HG02973 (cell line): Measurements from ENCODE around the gene MGST2.

ENCODE experiments used
- ATAC-seq: cut with Tn5 transposase; IDR thresholded peaks from one replicate; pipeline ENCODE4 v1.9.1; 2021; ENCODE audit warnings: moderate library complexity; ENCODE audit not compliant: unreplicated experiment

The MGST2 gene

DNA sequence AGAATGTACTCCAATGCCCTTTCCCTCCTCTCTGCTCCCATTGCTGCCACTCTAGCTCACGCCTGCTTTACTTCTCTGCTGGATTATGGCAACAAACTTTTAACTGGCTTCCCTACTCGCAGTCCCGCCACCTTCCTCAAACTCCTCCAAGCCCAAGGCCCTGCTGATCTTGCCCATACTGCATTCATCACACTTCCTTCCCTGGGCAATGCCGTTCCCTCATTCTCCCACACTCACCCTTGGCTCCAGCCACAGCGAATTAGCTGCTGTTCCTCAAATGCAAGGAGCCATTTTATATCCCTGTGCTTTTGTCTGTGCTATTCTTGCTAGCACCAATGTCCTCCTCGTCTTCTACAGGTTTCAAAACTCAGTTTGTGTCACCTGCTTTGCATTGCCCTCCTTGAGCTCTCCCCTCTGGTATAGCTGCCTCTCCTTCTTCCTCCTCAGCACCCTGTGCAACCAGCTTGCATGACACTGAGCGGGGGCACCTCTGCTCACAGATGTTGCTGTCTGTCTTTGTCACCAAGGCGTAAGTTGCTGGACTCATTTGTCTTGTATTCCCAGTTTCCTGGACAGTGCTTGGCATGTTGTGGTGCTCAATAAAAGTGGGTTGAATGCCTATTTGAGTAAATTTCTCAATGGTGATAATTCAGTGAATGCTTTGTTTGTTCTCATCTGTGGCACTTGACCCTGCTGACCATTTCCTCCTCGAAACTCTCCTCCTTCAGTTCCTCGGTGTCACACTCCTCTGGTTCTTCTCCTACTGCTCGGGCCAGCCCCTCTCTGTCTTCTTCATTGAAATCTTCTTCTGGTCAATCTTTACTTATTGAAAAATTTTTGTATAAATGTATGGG, 22.4 kb upstream of the MGST2 start:
- no peak for ATAC-seq

DNA sequence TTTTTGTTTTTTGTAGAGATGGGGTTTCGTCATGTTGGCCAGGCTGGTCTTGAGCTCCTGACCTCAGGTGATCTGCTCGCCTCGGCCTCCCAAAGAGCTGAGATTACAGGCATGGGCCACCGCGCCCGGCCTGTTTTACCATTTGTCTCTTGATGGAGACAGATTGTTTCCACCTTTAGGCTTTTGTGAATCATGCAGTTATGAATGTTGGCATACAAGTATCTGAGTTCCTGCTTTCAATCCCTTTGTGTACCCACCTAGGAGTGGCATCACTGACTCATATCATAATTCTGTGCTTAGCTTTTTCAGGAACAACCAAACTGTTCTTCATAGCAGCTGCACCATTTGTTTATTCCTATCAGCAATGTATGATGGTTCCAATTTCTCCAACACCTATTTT, 20.2 kb upstream of the MGST2 start:
- no peak for ATAC-seq

DNA sequence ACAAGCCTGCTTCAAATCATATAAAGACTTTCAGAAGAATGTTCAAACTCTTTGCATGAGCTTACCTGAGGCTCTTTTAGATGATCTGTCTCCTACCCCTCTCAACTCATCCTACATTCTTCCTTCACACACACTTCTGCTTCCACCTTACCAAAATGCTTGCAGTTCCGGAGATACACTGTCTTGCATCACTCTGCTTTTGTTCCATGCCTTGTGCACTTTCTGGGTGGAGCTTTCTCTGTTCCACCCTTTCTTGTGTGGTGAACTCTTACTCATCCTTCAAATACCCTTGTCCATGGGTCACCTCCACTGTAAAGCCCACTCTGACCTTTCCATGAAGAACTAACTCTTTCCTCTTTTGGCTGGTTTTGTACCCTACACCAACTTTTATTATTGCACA, 18.4 kb upstream of the MGST2 start:
- no peak for ATAC-seq

DNA sequence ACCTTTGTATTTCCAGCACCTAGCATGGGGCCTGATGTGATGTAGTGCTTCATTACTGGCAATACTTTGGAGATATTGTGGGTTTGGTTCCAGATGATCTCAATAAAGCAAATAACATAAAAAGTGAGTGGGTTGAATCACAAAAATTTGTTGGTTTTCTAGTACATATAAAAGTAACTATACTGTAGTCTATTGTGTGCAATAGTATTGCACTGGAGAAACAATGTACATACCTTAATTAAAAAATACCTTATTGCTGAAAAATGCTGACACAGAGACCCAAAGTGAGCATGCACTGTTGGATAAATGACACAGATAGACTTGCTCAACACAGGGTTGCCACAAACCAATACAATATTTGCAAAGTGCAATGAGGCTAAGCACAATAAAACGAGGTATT, 17.7 kb upstream of the MGST2 start:
- ATAC-seq: no peak

DNA sequence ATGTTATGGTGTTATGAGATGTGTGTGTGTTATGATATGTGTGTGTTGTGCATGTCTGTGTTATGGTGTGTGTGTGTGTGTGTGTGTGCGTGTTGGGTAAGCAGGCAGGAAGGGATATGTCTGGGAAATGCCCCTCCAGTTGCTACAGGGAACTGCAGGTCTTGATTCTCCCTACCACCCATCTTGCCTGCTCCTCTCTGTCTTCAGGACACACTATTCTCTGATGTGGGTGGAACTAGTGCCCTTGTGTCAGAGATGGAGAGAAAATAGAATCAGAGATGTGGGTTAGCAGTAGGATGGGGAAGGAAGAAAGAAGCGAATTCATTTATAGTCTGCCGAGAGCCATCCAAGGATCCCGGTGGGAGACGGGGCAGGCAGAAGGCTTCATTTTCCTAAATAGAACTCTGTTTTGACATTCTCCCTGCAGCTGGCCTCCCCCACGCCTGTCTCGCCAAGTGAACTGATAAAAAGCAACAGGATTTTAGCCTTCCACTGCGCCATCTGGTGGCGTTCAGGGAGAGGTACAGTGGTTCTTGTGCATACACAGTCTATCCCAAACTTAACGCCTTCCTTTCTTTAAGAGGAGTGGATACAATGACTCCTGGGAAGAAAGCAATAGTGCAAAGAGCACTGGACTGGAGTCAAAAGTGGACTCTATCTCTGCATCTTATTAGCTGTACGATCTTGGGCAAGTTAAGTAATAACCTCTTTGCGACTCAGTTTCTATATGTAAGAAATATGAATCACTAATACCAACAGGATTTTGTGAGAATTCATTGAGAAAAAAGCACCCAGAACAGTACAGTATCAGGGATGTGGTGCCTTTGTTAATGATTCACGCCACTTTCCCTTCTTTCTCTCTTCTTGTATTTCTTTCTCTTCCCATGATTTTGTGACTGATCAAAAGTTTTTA, 14.1 kb upstream of the MGST2 start:
- ATAC-seq: peak; percentile 85

DNA sequence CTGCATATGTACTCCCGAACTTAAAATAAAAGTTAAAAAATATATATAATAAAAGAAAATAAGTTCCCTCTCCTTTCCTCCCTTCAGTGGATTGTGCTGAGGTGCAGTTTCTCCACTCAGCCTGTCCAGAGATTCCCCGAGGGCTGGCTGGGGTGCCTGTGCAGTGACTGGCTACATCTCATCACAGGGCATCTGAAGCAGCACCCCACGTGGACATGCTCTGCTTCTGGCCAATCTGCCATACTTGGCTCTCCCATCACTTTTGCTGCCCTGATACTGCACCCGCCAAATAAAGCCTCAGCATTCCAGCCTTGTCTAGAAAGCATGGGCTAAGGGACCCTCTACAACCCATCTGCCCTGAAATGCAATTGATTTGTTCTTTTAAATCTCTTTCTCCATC, 11.1 kb upstream of the MGST2 start:
- no peak for ATAC-seq

DNA sequence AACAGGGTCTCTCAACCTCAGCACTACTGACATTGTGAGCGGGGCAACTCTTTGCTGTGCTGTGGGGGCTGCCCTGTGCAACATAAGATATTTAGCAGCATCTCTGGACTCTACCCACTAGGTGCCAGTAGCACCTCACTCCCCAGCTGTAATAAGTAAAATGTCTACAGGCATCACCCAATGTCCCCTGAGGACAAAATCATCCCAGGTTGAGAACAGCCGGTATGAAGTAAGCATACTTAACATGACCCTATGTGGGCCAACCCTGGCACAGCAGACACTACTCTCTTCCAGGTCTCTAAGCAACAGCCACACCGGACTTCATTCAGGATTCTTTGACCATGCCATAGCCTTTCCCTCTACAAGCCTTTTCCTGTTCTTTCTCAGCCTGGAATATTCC, 10.5 kb upstream of the MGST2 start:
- no peak for ATAC-seq

DNA sequence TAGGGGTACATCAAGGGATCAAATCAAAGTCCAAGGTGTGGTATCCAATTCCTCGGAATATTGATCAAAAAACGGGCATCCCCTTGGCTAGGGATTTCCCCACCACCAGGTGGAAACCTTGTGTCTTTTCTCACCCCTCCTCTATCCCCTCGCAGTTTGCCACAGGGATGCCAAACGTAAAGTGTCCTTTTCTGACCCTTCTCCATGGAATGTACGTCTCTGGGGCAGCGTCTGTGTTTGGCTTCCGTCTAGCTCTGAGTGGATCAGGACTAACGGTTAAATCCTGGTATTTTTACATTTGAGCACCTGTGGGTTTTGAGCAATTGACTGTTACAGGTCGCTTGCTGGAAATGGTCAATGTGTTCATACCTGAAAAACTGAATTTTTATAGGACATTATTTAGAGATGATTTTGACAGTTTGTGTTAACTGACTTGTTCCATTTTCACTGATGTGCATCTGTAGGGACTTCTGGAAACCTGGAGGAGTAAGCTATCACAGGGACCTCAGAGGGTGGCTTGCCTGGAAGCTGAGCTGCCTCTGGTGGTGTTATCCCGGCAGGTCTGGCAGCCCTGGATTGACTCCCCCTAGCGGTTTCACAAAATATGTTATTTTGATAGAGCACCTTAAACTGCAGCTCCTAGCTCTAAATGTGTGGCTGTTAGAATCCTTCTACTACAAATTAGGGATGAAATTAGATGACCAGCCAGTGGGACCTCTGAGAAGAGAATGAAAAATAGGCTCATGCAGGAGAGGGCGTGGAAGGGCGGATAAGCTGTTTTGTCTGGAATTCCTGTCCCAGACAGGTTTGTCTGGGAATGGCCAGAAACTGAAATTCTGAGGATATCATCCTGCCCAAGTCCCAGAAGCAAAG, 8.8 kb upstream of the MGST2 start:
- ATAC-seq: peak; percentile 60

DNA sequence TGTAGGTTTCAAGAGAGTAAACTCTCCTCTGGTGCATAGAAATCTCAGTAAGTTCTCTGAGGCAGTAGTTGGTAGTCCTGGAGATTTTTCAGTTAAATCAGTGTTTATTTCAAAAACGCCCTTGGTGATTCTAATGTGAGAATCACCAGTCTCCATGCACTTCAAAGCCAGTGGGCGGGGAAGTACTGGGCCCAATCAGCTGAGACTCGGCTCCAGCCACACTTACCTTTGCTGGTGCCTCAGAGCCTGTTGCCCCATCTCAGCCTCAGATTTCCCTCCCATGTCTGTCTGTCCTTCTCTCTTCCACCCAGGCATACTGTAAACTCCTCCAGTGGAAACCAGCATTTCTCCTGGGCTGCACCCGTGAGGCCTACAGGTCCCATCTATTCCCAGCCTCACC, 7.4 kb upstream of the MGST2 start:
- ATAC-seq: no peak

DNA sequence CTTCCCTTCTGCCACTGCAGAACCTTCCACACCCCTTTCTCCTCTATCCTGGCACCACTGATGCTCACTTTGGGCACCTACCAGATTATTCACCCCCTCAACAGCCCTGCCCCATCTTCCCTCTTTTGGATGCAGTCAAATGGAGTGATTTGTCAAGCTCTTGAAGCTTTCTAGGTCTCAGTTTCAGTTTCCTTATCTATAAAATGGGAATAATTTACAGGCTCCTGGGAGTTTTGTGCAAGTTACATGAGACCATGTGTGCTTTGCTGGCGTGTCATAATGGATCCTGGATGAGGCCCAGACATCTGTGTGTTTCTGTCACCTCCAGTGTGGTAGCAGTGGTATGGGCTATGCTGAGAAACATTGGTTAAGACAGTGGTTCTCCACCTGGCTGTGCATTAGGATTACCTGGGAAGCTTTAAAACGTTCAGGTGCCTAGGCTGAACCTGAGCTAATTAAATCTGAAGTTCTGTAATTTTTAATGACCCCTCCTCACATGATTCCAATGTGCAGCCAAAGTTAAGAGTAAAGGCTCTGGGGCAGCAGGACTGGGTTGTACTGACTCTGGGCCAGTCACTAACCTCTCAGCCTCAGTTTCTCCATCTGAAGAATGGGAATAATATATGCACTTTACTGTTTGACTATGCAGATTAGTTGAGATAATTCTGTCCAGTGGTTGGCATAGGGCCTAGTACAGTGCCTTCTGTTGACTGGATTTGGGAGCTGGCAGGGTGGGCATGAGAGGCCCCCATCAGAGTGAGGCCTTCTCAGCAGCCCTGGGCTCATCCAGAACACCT, 6.8 kb upstream of the MGST2 start:
- no peak for ATAC-seq

DNA sequence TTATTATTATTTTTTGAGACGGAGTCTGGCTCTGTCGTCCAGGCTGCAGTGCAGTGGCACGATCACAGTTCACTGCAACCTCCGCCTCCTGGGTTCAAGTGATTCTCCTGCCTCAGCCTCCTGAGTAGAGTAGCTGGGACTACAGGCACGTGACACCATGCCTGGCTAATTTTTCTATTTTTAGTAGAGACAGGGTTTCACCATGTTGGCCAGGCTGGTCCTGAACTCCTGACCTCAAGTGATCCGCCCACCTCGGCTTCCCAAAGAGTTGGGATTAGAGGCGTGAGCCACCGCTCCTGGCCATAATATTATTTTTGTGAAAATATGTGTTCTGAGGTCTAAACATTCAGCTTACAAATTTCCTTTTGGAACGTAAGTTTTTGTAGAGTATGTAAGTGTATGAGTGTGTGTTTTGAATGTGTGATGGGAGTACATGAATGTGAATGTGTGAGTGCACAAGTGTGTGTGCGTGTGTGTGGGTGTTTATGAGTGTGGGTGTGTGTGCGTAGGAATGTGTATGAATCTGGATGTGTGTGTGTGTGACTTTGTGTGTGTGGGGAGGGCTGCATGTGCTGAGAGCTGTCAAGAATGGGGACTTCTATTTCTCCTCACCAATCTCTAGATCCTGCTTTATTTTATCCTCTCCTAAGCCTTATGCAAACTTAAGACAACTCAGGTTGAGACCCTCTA, 5.7 kb upstream of the MGST2 start:
- no peak for ATAC-seq

DNA sequence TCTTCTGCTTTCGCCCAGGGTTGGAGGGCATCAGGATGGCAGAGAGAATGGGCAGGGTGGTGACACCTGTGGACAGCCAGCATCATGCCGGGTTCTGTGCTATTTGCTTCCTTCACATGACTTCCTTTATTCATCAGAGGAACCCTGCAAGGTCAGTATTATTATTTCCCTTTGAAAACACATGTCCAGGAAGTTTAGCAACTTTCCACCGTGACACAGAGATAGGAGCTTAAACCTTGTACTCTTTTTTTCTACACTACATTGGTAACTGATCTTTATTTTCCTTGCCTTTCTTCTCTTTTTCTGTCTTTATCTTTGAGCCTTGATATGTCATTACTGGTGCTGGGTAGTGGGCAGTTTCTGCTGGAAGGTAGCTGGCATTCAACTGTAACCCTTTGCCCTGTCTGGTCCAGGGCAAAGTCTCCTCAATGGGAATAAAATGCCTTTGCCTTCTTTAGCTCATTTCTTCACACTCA, 5.0 kb upstream of the MGST2 start:
- ATAC-seq: no peak

DNA sequence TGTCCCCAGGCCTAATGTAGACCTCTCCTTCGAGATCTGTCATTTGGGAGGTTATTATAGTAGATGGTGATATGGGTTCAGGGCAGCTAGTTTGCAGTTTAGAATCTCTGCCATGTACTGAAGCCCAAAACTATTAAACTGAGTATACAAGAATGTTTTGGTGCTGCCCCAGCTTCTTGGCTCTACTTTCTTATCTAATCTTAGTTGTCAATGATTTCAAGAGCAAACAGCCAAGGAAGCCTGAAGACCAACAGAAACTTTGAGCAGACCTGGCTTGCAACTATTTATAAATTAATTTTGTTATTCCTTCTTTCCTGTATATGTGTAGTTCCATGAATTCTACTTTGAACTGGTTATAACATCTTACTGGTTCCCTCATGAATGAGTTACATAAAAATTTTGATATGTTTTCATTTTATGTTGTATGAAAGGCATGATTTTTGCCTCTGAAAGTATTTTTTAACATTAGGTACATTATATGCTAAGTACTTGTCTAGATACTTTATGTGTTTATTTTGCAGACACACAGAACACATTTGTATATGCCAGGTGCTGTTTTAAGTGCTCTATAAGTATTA, 2.0 kb upstream of the MGST2 start:
- ATAC-seq: no peak

DNA sequence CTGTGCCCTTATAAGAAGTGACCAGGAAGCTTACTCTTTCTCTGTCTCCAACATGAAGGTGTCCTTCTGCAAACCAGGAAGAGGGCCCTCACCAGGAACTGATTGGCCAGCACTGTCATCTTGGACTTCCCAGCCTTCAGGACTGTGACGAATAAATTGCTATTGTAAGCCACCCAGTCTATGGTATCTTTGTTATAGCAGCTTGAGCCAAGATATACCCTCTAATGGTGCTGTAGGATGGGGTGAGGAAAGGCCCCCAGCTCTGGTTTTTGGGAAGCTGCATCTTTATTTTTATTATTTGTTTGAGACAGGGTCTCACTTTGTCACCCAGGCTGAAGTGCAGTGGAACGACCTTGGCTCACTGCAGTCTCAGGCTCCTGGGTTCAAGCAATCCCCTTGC, 1.2 kb upstream of the MGST2 start:
- ATAC-seq: no peak

DNA sequence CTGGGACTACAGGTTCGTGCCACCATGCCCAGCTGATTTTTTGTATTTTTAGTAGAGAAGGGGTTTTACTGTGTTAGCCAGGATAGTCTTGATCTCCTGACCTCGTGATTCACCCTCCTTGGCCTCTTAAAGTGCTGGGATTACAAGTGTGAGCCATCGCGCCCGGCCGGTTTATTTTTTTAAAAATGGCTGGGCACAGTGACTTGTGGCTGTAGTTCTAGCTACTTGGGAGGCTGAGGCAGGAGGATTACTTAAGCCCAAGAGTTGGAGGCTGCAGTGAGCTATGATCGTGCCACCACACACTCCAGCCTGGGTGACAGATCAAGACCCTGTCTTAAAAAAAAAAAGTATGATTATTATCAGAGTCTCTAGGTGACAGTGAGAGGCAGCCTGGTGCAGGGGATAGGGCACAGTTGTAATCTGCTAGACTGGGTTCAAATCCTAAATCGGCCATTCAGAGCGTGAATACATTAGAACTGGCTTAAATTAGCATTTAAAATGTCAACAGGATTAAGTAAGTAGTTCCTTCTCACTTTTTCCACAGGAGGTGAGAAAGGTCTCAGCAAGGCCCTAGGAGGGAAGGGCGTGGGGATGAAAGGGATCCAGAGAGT, 435 bp upstream of the MGST2 start:
- peak; percentile 9 for ATAC-seq

DNA sequence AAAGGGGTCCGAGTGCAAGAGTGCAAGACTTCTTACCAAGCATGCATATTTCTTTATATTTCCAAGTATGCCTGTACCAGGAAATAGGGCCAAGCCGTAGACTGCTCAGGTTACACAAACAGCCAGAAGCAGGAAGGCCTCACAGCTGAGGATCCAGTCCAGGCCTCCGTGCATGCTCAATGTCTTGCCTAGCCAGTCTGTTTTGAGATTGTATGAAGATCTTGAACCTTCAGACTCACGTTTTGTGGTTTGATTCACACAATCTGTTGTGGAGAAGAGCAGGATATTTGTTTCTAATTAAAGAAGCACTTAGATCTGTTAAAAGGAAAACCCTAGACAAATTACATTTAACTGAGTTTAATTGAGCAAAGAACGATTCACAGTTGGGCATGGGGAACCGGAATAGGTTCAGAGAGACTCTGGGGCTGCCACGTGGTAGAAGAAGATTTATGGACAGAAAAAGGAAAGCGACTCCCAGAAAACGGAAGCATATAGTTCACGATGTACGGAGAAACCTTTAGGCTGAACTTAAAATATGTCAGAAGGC, 1.2 kb downstream of the MGST2 start:
- ATAC-seq: no peak

DNA sequence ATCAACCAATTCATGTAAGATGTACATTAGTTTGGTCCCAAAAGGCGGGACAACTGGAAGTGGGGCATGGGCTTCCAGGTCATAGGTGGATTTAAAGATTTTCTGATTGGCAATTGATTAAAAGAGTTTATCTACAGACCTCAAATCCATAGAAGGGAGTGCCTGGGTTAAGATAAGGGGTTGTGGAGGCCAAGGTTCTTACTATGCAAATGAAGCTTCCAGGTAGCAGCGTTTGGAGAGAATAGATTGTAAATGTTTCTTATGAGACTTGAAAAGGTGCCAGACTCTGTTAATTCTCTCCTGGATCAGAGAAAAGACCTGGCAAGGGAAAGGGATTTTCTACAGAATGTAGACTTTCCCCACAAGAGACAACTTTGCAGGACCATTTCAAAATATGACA, 2.4 kb downstream of the MGST2 start:
- no peak for ATAC-seq

DNA sequence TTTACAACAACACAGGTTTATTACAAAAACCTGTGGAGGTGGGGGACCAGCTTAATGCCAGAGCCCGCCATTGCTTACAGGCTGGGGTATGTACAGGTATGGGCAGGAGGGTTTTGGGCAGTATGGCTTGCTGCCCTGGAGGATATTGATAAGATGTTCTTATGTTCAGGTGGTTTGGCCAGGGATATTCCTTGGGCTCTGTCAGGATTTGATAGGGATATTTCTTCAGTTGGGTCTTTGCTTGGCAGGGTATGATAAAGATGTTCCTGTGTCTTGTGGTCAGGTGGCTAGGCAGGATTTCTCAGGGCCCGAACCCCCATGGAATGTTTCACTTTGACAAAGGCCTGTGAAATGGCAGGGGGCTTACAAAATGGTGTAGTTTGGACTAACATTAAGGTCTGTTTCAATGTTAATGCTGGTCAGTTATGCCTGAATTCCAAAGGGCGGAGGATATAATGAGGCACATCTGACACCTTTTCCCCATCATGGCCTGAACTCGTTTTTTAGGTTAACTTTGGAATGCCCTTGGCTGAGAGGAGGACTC, 3.1 kb downstream of the MGST2 start:
- ATAC-seq: no peak
